ENCODE data around the gene MYOCOS.

DNA sequence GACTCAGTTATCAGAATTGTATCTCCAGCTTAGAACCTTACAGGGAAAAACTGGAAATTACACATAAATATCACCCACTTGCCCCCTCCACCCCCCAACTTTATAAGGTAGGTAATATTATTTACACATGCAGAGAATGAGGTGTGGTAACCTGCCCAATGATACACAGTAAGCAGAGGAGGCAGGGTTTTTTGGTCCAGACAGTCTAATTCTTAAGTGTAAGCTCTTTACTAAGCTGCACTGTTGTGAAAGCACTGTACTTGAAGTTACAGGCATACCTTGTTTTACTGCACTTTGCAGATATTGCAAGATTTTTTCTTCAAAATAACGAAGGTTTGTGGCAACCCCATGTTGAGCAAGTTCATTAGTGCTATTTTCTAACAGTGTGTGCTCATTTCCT lies 24.8 kb upstream of the MYOCOS start:
- no peak for TF ChIP-seq CTCF (IDR thresholded peaks at IDR 0.05)
- no peak for TF ChIP-seq POLR2A (IDR thresholded peaks at IDR 0.05)
